RWPE2 (cell line): ENCODE data around the gene KSR2.

ENCODE experiments used
- ATAC-seq: fragments of 200-7000 bp; cut with Tn5 transposase; 3 replicates; pipeline ENCODE4 v1.9.1; 2021; ENCODE audit warnings: low read depth
- DNase-seq: peaks from one replicate; pipeline ENCODE4 v3.0.0-alpha.2; 2020; ENCODE audit warnings: low spot score
- H3K27ac ChIP-seq: fragments of 450-650 bp; 2 replicates; pipeline ENCODE4 v1.5.1; 2017; ENCODE audit warnings: mild to moderate bottlenecking; ENCODE audit not compliant: poor library complexity, severe bottlenecking
- H3K27me3 ChIP-seq: fragments of 250-450 bp; sonication (Bioruptor Pico); 2 replicates; pipeline ENCODE4 v1.5.1; 2021; ENCODE audit warnings: mild to moderate bottlenecking, moderate library complexity; ENCODE audit not compliant: insufficient read depth, poor library complexity, severe bottlenecking
- H3K36me3 ChIP-seq: fragments of 250-450 bp; sonication (Bioruptor Pico); 2 replicates; pipeline ENCODE4 v1.5.1; 2020; ENCODE audit warnings: low read depth, mild to moderate bottlenecking, moderate library complexity
- H3K4me1 ChIP-seq: fragments of 250-450 bp; sonication (Bioruptor Pico); 2 replicates; pipeline ENCODE4 v1.5.1; 2021; ENCODE audit warnings: mild to moderate bottlenecking, moderate library complexity; ENCODE audit not compliant: insufficient read depth, poor library complexity, severe bottlenecking
- H3K4me3 ChIP-seq: fragments of 250-450 bp; sonication (Bioruptor Pico); 2 replicates; pipeline ENCODE4 v1.5.1; 2021; ENCODE audit warnings: mild to moderate bottlenecking, moderate library complexity; ENCODE audit not compliant: severe bottlenecking
- H3K9me3 ChIP-seq: fragments of 250-450 bp; sonication (Bioruptor Pico); 2 replicates; pipeline ENCODE4 v1.5.1; 2021; ENCODE audit warnings: mild to moderate bottlenecking, moderate library complexity; ENCODE audit not compliant: severe bottlenecking
- CTCF ChIP-seq: fragments of 450-650 bp; IDR thresholded peaks from one replicate; pipeline ENCODE4 v1.5.1; 2017; ENCODE audit warnings: mild to moderate bottlenecking, moderate library complexity; ENCODE audit not compliant: poor library complexity, severe bottlenecking

Gene KSR2

GRCh38 chr12:117968826-117969659 lies at the start of gene KSR2:
Gene KSR2, minus strand, starts transcription at chr12:117968990. Its CDS starts 735 bp downstream, at chr12:117968255.
- ATAC-seq (peak; percentile 89), DNase-seq (peak; percentile 80)
- Histone ChIP-seq H3K27ac (no peak within 1 kb of the TSS), H3K4me1 (peaks cover 5% of the 10 kb centered on the region), H3K27me3 (no peaks in the 10 kb centered on the region), H3K4me3 (peak within 1 kb of the TSS; percentile 81), H3K9me3 (no peaks in the 10 kb centered on the region), H3K36me3 (no peaks in the 10 kb centered on the region)
- TF ChIP-seq CTCF, result no peak

GRCh38 chr12:118017926-118018325 lies 49.1 kb upstream of the KSR2 start:
- peaks cover 6% of the 10 kb centered on the region for H3K4me1 ChIP-seq
- TF ChIP-seq CTCF, result no peak
- no peaks in the 10 kb centered on the region for H3K9me3 ChIP-seq
- ATAC-seq (no peak), DNase-seq (no peak)
- H3K27me3 ChIP-seq, result no peaks in the 10 kb centered on the region
- H3K27ac ChIP-seq, result no peak overlapping the region
- peaks cover 50% of the 10 kb centered on the region for H3K36me3 ChIP-seq
- H3K4me3 ChIP-seq, result no peak overlapping the region

- Histone ChIP-seq H3K9me3 (no peaks in the 10 kb centered on the region), H3K27ac (peak within 1 kb of the TSS; percentile 40), H3K4me1 (peaks cover 6% of the 10 kb centered on the region), H3K36me3 (peaks cover 37% of the 10 kb centered on the region), H3K27me3 (no peaks in the 10 kb centered on the region), H3K4me3 (peak within 1 kb of the TSS; percentile 79)
- ATAC-seq, result peak; percentile 96
- no peak for TF ChIP-seq CTCF
- peak; percentile 98 for DNase-seq
Observed at GRCh38 chr12:118016424-118017264, 47.9 kb upstream of the KSR2 start, which contains the start of gene RFC5. Gene RFC5, plus strand, starts transcription at chr12:118016703. Its CDS starts 125 bp downstream, at chr12:118016828.

- Histone ChIP-seq H3K4me1 (peaks cover 6% of the 10 kb centered on the region), H3K4me3 (peak overlapping the region; percentile 79), H3K27me3 (no peaks in the 10 kb centered on the region), H3K9me3 (no peaks in the 10 kb centered on the region), H3K36me3 (peaks cover 30% of the 10 kb centered on the region), H3K27ac (no peak overlapping the region)
- DNase-seq, result no peak
- no peak for TF ChIP-seq CTCF
- ATAC-seq, result no peak
Observed at GRCh38 chr12:118015944-118016343, 47.2 kb upstream of the KSR2 start.
